ENCODE data around the gene NTRK3.
"Not testable (repeated sequence)": the region's sequence is repeated elsewhere in the genome, so short reads cannot be mapped to it uniquely, and the experiment has no call there.

The NTRK3 gene

DNA sequence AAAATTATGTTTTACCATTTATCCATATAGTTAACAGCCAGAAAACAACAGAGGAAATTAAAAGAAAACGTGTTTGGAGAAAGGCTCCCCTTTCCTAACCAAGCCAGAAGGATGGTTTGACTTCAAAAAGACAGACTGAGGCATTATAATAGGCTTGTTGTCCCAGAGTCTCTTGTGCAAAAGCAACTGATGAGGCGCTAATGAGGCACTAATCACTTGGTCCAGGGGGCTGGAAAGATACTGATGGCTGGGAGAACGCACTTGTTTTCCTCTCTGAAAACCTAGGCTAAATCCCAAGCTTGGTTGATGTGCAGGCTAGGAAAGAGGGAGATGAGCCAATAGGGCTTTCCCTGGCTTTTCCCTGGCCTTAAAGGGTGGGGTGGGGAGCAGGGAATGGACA is 389.6 kb downstream of the NTRK3 start:
- no peak for DNase-seq

DNA sequence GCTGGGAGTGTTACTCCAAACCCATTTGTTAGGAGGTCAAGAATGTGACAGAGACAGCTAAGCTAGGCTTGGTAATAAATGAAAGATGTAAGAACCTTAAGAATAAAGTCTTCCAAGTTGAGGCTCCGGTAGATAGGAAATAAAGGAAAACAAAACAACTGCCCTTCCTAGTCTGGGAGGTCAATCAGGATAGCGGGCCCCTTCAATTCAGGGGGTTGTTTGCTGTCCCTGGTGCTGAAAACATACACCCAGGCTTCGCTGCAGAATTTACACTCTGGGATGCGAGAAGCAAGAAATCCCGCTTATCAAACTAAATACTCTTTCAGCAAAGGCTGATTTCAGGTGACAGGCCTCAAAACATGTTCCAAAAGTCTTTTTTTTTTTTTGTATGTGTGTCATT is 393.4 kb downstream of the NTRK3 start:
- DNase-seq: no peak

DNA sequence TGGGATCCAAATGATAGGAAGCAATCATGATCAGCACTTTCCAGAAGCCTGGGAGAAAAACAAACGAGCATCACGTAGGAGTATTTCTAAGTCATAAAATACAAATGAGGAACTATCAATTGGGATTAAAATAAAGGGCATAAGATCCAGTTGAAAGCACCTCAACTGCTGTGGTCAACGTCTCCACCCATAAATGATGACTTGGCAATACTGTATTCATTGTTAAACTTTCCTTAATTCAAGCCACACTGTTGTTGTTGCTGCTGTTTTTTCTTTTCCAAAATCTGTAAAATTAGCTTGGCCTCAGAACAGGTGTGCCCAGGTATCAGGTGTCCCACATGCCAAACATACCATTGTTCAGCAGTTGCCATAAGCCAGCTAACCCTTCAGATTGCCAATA is 395.8 kb downstream of the NTRK3 start:
- no peak for DNase-seq

DNA sequence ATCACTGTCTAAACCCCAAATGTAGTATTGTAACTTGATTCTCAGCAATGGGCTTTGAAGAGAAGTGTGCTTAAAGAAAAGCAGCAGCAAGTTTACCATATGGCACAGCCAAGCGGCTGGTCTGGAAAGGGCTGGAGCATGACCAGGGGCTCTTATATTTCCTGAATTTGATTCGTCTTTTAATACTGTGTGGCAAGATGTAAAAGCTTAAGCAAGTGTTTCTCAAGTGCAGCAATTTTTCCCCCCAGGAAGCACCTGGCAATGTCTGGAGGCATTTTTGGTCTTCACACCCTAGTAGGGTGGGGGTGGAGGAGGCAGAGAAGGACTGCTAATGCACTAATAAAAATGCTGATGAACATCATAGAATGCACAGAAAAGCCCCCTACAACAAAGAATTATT is 397.9 kb downstream of the NTRK3 start:
- DNase-seq: no peak

DNA sequence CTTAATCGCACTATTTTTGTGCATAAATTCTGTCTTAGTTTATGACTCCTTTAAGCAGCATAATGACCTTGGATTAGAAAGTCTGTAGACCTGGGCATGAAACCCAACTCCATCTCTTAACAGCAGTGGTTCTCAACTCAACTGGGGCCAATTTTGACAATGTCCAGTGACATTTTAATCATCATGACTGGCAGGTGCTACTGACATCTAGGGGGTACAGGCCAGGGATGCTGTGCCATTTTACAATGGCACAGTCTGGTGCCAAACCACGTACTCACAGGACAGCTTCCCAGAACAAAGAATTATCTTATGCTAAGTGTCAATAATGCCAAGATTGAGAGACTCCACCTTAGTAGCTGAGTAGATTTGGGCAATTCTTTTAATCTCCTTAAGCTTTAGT is 405.0 kb downstream of the NTRK3 start:
- DNase-seq: no peak

DNA sequence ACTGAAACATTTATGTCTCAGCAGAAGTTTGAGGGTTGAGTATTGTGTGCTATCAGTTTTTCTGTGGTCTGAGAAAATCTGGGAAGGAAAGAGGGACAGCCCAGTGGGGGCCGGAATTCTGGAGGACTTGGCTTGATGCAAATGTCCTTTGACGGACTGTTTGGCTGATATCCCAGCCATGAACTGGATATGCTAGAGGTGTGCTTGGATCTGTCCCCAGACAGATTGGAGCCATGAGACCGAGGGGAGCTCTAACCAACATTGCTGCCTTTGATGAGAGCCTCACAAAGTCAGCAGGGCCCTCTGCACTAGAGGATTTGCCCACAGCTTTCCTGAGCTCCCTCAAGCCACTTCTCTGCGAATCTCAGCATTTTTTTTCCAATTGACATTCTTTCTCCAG is 405.6 kb downstream of the NTRK3 start:
- DNase-seq: no peak

DNA sequence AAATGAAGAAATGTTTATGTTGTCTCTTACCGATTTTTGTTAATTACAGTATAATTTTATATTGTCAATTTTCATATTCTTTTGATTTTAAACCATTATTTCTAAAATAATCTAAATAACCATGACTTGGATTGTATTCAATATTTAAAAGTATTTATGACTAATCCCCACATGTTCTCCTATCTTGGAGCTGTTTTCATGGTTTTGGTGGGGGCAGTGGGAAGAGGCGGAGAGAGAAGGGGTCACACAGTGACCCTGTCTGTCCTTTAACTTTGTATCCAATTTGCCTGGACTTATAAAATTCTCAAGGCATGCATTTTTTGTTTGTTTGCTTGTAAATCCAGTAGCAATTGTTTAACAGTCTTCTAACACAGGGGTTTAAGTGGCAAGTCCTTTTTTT is 407.4 kb downstream of the NTRK3 start:
- no peak for DNase-seq

DNA sequence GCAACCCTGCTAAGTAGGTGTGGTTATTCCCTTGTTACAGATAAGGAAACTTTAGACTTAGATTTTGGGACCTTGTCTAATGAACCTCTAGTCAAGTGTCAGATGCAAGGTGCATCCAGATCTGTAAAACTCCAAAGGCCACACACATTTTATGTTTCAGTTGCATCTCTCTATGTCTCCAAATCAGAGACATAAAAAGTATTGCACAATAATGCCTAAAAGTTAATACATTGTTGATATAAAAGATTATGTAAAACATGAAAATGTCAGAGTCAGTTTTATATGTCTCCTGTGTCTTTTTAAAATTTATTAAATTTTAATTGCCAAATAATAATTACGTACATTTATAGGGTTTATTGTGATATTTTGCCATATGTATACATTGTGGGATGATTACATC is 408.5 kb downstream of the NTRK3 start:
- DNase-seq: no peak

DNA sequence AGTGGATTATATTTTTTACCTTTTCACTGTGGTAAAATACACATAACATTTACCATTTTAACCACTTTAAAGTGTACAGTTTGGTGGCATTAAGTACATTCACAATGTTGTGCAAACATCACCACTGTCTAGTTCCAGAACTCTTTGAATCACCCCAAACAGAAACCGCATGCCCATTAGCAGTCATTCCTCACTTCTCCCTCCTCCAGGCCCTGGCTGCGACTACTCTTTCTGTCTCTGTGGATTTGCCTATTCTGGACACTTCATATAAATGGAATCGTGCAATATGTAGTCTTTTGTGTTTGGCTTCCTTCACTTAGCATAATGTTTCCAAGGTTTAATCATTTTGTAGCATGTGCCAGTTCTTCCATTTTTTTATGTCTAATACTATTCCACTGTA is 409.8 kb downstream of the NTRK3 start:
- DNase-seq: no peak

DNA sequence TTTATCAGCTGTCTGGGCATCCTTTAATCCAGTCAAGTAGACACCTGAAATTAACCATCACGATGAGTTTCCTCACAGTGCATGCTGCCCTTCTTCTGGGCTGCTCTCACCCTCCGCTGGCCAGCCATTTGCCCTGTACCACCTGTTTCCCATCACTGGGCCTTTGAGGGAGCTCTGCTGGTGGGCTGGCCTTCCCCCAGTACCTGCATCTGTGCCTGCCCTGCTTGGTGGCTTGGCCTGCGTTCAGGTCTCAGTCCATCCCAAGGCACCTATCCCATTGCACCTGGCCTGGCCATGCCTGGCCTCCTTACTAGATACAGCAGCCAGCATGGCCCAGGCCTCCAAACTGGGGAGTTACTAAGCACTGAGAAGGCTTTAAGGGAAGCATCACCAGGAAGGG is 413.2 kb downstream of the NTRK3 start:
- no peak for DNase-seq

DNA sequence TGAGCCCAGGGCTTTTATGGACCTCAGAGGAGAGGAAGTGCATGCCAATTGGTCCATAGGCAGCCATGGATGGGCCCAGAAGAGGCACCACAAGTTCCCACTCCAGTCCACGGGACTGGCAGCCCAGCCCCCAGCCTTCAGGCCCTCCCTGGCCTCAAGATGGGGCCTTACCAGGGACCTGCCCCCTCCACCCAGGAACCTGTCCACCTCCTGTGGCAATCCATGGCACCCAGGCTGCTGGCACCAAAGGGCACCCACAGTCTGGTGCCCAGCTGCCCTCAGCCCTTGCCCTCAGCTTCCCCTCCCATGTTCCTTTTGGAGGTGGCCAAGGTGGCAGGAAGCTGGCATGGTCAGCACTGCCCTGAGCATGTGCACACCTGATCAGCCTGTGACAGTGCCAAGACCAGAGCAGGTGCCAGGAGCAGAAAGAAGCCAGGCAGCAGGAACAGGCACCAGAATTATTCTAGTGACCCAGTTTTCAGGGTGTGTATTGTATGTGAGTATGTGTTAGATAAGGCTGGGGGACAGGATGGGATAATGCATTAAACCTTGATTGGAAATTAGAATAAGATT is 415.0 kb downstream of the NTRK3 start:
- no peak for DNase-seq

DNA sequence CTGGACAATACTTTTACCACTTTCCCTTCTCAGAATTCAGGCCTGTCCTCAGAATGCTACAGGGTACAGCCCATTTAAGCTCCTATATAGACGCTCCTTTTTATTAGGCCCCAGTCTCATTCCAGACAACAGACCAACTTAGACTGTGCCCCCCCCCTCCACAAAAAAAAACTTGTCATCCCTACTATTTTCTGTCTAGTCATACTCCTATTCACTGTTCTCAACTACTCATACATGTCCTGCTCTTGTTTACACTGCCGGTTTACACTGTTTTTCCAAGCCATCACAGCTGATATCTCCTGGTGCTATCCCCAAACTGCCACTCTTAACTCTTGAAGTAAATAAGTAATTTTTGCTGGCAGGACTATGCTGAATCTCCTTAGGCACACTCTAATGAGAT is 420.7 kb downstream of the NTRK3 start:
- DNase-seq: not testable (repeated sequence)

DNA sequence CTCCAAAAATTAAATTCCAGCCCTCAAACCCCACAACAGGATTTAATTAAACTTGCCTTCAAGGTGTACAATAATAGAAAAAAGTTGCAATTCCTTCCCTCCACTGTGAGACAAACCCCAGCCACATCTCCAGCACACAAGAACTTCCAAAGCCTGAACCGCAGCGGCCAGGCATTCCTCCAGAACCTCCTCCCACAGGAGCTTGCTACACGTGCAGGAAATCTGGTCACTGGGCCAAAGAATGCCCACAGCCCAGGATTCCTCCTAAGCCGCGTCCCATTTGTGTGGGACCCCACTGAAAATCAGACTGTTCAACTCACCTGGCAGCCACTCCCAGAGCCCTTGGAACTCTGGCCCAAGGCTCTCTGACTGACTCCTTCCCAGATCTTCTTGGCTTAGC is 423.2 kb downstream of the NTRK3 start:
- not testable (repeated sequence) for DNase-seq

DNA sequence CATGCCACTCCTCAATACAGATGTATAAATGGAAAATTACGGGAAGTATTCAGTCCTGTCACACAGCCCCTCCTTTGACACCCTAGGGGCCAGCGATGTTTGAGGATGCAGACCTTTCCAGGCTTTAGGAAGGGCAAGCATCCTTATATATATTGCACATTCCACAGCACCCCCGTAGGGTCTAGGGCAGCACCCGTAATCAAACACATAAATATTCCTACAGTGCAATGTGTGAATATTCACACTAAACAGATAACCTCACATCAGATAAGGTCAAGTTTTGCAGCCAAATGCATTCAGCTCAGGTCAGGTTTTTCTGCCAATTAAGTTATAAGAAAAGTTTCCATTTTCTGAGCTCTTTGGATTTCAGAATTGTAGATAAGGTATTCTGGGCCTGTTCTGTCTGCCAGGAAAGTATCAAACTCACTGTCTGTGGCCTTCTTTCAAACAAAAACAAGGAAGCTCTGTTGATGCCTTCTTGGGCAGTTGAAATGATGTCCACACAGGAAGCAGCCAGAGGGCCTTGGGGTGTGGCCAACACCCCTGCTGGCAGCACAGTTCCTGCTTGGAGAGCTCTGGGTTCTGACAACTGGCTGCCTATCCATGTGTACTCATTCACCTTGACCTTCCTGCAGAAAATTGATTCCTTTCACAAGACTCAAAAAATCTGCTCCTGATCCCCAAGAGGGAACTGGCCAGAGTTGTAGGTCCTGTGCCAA is 427.0 kb downstream of the NTRK3 start:
- DNase-seq: no peak

DNA sequence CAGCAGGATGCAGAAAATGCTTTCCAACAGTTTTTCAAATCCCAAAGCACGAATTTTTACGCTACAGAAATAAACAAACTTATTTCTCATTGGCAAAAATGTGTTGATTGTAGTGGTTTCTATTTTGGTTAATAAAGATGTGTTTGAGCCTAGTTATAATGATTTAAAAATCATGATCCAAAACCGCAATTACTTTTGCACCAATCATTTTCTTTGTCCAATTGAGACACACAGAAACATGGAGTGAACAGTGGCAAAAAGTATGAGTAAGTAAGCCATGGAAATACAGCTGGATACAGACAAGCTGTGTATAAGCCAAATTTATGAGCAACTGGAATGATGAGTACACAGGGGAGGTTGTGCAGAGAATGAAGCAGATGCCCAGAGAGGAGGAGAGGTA is 427.9 kb downstream of the NTRK3 start:
- DNase-seq: no peak

DNA sequence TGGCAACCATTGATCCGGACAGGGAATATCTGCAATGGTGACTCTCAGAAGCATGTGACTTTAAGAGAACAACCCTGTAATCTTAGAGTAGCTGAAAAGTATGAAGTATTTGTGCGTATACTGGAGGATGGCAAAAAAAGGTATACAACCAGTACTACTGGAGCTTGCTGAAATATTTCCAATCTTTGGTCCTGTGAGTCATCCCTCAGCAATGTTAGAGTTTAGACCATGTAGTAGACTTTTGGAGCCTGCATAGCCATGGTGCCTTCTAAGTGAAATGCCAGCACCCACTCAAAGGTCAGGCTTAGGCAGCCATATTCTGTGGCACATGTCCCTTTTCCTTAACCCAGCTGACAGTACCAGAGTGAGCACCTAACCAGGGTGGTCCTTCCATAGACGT is 429.4 kb downstream of the NTRK3 start:
- no peak for DNase-seq

DNA sequence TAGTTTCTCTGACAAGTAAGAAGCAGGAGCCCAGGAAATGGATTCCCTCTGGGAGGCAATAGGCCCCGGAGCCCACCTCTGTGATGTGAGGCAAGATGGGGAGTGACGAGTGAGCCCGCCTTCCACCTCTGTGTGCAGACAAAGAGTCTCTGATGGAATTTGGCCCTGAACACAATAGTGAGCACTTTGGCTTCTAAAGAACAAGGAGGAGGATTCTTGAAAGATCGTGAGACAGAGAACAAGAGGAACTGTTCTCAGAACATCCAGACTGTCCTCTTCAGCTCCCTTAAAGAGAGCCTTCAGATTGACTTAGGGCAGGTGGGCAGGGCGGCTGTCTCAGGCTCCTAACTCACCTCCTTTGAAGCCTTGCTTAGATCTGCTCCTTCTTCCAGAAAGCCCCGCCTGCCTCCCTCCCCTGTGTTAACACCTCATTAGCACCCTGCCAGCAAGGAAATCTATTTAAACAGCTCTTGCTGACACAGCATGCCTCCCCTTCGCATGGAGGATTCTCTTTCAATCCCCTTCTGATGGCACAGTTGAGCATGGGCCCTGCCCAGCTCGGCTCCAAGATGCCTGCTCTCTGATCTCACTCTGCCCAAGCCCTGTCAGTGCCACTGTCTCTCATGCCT is 430.3 kb downstream of the NTRK3 start:
- DNase-seq: no peak

DNA sequence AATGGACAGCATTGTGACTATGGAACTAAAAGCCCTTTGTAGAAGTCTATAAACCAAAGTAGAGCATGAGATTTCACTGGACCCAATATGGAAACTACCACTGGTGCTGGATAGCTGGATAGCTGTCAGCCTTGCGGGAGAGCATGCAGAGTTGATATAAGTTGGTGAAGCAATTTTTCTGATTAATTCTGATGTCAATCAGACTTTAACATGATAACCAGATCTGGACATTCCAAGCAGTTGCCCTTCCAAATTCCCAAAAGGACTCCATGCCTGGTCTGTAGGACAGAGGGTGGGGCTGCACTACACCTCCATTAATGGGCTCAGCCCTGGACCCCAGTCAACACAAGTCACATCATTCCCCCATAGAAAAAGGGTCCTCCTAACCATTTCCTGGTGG is 437.8 kb downstream of the NTRK3 start:
- DNase-seq: no peak

DNA sequence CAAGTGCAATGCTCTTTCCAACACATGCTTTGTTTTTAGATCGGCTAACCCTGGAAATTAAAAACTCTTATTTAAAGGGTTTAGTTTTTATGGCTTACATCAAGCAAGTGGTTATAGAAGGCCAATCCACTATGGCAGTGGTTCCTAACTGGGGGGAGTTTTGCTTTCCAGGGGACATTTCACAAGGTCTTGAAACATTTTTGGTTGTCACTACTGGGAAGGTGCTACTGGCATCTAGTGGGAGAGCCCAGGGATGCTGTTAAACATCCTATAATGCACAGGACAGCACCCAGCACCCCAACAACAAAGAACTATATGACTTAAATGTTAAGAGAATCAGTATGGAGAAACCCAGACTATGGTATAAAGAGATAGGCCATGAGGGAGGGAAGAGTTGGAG is 439.0 kb downstream of the NTRK3 start:
- DNase-seq: no peak

DNA sequence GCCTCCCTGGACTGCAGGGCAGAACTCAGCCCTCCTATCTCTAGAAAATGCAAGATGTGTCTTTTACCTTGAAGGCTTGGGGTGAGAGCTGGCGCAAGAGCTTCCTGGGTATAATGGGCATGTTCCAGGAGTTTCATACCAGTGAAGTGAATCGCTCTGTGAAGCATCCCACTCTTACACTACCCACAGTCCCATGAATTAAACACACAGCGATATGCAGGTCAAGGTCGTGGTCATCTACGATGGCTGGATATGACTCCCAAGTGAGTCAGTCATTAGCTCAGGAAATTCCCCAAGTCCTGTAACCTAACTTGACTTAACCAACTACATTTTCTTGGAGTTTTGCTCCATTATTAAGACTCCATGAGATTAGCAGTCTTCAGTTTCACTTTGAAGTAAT is 439.7 kb downstream of the NTRK3 start:
- DNase-seq: no peak

DNA sequence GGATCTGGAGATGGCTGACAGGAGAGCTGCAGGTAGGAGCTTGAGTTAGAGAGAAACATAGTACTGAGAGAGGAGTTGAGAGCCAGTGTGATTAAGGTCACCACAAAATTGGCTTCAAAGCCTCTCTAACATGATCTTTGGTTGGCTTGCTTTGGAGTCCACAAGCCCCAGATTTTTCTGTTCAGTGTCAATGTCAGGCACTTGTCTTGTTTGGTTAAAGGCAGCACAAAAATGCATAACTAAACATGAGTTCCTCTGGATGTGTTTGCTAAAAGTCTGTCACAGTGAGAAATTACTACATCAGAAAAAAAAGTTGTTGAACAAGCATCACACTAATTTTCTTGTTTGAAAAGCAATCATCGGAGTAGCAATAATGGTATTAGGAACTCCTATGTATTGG is 440.5 kb downstream of the NTRK3 start:
- no peak for DNase-seq

Data from activated CD4-positive, alpha-beta T cell treated with anti-CD3 and anti-CD28 coated beads for 48 hours (primary cell).